Measurements from ENCODE around the gene ADAMTS2. TPM values are rescaled to one million over a fixed set of nuclear protein-coding genes. Genes with fewer than 3 reads are reported as not detected.

Gene ADAMTS2
- total and polyA plus RNA-seq, 2 experiments from 2014 or later = 1.6 to 8.1 TPM

- no peaks in the 10 kb centered on the region for H3K36me3 Mint-ChIP-seq (ENCODE audit: low read depth)
- no peaks in the 10 kb centered on the region for H3K27me3 Mint-ChIP-seq (ENCODE audit: insufficient read depth, low read depth, poor library complexity)
- Histone ChIP-seq H3K27me3 (ENCODE audit: insufficient read depth) (no peaks in the 10 kb centered on the region), H3K79me2 (replicated peaks; ENCODE audit: insufficient read depth) (no peaks in the 10 kb centered on the region), H3K36me3 (ENCODE audit: insufficient read depth) (no peaks in the 10 kb centered on the region), H4K20me1 (replicated peaks; ENCODE audit: insufficient read depth) (no peaks in the 10 kb centered on the region), H3F3A (replicated peaks; ENCODE audit: low read depth) (no peaks in the 10 kb centered on the region), H3K4me3 (no peak overlapping the region), H3K27ac (ENCODE audit: low read depth) (no peak overlapping the region), H2AFZ (no peak overlapping the region), H3K9me2 (ENCODE audit: insufficient read depth) (no peaks in the 10 kb centered on the region), H3K4me1 (ENCODE audit: insufficient read depth) (no peaks in the 10 kb centered on the region), H3K4me2 (no peak overlapping the region)
- ATAC-seq (no peak), DNase-seq (ENCODE audit: low spot score) (no peak)
- no peaks in the 10 kb centered on the region for H3K4me1 Mint-ChIP-seq
- H3K9me3 Mint-ChIP-seq = no peaks in the 10 kb centered on the region
- no peak for TF ChIP-seq CREB1 (CRISPR knock-in tag; IDR thresholded peaks at IDR 0.05; ENCODE audit: low read depth)
- TF ChIP-seq CTCF (conservative IDR thresholded peaks at IDR 0.05; ENCODE audit: low read depth in 2 of 2) = no peak
- TF ChIP-seq NANOG (IDR thresholded peaks at IDR 0.05; ENCODE audit: borderline replicate concordance) = no peak
- no peak for TF ChIP-seq POLR2AphosphoS5 (IDR thresholded peaks at IDR 0.05; ENCODE audit: low read depth)
- no peak for TF ChIP-seq JUNB (IDR thresholded peaks at IDR 0.05; ENCODE audit: unreplicated experiment)
- TF ChIP-seq EZH2 (IDR thresholded peaks at IDR 0.05; ENCODE audit: low read depth, unreplicated experiment) = no peak
- TF ChIP-seq ETS1 (IDR thresholded peaks at IDR 0.05) = no peak
- TF ChIP-seq REST (IDR thresholded peaks at IDR 0.05; ENCODE audit: unreplicated experiment) = no peak
- no peak for TF ChIP-seq STAT1 (IDR thresholded peaks at IDR 0.05; ENCODE audit: unreplicated experiment)
- no peak for TF ChIP-seq ZNF331 (CRISPR knock-in tag; IDR thresholded peaks at IDR 0.05; ENCODE audit: low read depth)
- TF ChIP-seq ZNF462 (CRISPR knock-in tag; IDR thresholded peaks at IDR 0.05) = no peak
- no peak for TF ChIP-seq ZNF114 (CRISPR knock-in tag; IDR thresholded peaks at IDR 0.05)
- no peak for TF ChIP-seq EZH2phosphoT487 (IDR thresholded peaks at IDR 0.05; ENCODE audit: unreplicated experiment)
- no peak overlapping the region for H3K4me3 Mint-ChIP-seq
- no peak overlapping the region for H3K27ac Mint-ChIP-seq
Measured at GRCh38 chr5:179253730-179254129, 91.5 kb downstream of the ADAMTS2 start.

Measured in GM23338 (cell line).